Esophagus squamous epithelium (tissue), 5 donors: ENCODE measurements around the gene PPIP5K1. TPM values are rescaled to one million over a fixed set of nuclear protein-coding genes. Genes with fewer than 3 reads are reported as not detected.

Experiments
- DNase-seq: peaks from one replicate; lab custom pipeline; 2025; lab: John Stamatoyannopoulos, UW
- H3K27ac ChIP-seq, 4 donors: fragments of 200-600 bp; sonication (generic); one replicate each; pipeline ENCODE4 v1.5.1; 2016 to 2019; ENCODE audit warnings: mild to moderate bottlenecking in 1 of 4
- H3K27me3 ChIP-seq, 4 donors: fragments of 200-600 bp; sonication (generic); 1 replicate in 3 of 4; 2 replicates in 1 of 4; pipeline versions ENCODE4 v1.5.1 to v1.6.0; 2017 to 2021; ENCODE audit warnings: antibody characterized with exemption in 1 of 4
- H3K36me3 ChIP-seq, 3 donors: fragments of 200-600 bp; sonication (generic); one replicate each; pipeline ENCODE4 v1.5.1; 2016 to 2019
- H3K4me1 ChIP-seq, 3 donors: fragments of 200-600 bp; sonication (generic); one replicate each; pipeline ENCODE4 v1.5.1; 2017 to 2019
- H3K4me3 ChIP-seq, 4 donors: fragments of 200-600 bp; sonication (generic); 1 replicate in 3 of 4; 2 replicates in 1 of 4; pipeline ENCODE4 v1.5.1; 2016 to 2019; ENCODE audit warnings: mild to moderate bottlenecking in 2 of 4, moderate library complexity in 1 of 4
- H3K9me3 ChIP-seq, 3 donors: fragments of 200-600 bp; sonication (generic); one replicate each; pipeline ENCODE4 v1.5.1; 2016 to 2019
- POLR2A ChIP-seq, 4 donors: fragments of 450-650 bp; IDR thresholded peaks; one replicate each; pipeline ENCODE4 v1.6.1; 2017; ENCODE audit warnings: antibody characterized with exemption in 4 of 4, mild to moderate bottlenecking in 4 of 4, moderate library complexity in 3 of 4
- WGBS, 2 donors: methylation state at CpG; one replicate each; pipeline ENCODE4 v1.1.5; 2018; 5-methylcytosine and 5-hydroxymethylcytosine counted together
- intact Hi-C: fragments of 100-400 bp; cut with DNase I; formaldehyde crosslinking; loops from one replicate; pipeline ENCODE4 v1.15.0; 2022
- total RNA-seq, 4 donors: library from RNA; depleted of rRNA; stranded (reverse); fragments of >200 nt; gene quantifications; one replicate each; pipeline ENCODE4 v1.1.0, GENCODE V29; 2016
- TF ChIP-seq, protein P1 (sequence below), 6 experiments: fragments of 450-650 bp in 4 of 6; fragments of 200-600 bp in 2 of 6; sonication (generic) in 2 of 6; IDR thresholded peaks; one replicate each; pipeline ENCODE4 v1.5.1; 2016 to 2019; ENCODE audit warnings: antibody characterized with exemption in 6 of 6, mild to moderate bottlenecking in 4 of 6, moderate library complexity in 4 of 6
- donor health status: DM: yes; HTN: yes; CAD: no.

Gene PPIP5K1
- total RNA-seq, 4 donors from 2014 or later: 21.4 to 33.0 (median 26.7) TPM

DNA sequence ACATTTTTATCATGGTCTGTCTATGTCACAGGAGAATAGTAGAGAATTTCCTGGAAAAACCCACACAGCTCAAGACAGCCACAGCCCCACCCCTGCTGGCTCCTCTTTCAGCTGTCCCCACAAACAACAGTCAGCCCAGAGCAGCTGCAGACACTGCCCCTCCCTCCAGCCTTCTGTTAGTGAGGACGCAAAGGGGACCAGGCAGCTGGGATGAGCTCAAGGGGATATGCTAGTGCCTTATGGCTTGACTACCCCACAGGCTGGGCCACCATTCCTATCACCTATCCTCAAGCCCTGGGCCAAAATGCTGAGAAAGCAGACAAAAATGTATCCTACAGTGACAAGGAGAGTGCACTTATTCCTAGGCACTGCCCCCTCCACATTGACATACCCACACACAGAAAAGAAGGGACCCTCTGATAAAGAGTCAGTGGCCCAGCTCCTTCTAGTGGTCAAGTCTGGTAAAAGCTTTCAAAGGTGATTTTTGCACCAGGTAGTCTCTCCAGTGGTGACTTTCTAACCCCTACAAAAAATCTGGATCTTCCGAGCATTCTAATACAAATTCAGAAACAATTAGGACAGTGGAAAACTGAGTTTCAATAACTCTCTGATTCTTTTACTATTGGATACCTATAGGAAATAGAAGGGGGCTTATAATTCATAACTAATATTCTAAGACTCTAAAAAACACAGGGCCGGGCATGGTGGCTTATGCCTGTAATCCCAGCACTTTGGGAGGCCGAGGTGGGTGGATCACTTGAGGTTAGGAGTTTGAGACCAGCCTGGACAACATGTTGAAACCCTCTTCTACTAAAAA, 75.6 kb downstream of the PPIP5K1 start:
- no peak for DNase-seq
- Histone ChIP-seq H3K27me3 (peaks cover 0 to 43% (median 0%) of the 10 kb centered on the region in 4 donors), H3K9me3 (no peaks in the 10 kb centered on the region), H3K36me3 (no peaks in the 10 kb centered on the region), H3K27ac (peak overlapping the region in 2 of 4 donors; percentile 31 to 37), H3K4me1 (peaks cover 6 to 61% (median 21%) of the 10 kb centered on the region in 3 donors), H3K4me3 (no peak overlapping the region)
- TF ChIP-seq, protein P1, sequence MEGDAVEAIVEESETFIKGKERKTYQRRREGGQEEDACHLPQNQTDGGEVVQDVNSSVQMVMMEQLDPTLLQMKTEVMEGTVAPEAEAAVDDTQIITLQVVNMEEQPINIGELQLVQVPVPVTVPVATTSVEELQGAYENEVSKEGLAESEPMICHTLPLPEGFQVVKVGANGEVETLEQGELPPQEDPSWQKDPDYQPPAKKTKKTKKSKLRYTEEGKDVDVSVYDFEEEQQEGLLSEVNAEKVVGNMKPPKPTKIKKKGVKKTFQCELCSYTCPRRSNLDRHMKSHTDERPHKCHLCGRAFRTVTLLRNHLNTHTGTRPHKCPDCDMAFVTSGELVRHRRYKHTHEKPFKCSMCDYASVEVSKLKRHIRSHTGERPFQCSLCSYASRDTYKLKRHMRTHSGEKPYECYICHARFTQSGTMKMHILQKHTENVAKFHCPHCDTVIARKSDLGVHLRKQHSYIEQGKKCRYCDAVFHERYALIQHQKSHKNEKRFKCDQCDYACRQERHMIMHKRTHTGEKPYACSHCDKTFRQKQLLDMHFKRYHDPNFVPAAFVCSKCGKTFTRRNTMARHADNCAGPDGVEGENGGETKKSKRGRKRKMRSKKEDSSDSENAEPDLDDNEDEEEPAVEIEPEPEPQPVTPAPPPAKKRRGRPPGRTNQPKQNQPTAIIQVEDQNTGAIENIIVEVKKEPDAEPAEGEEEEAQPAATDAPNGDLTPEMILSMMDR (IDR thresholded peaks at IDR 0.05): peak in 3 of 6 experiments; percentile 33 to 50 (median 47)
- TF ChIP-seq POLR2A (IDR thresholded peaks at IDR 0.05): no peak
- intact Hi-C loops: no loop called here
- WGBS, 2 donors: 66 to 70% methylated on average over 3 of the region's 4 CpGs

DNA sequence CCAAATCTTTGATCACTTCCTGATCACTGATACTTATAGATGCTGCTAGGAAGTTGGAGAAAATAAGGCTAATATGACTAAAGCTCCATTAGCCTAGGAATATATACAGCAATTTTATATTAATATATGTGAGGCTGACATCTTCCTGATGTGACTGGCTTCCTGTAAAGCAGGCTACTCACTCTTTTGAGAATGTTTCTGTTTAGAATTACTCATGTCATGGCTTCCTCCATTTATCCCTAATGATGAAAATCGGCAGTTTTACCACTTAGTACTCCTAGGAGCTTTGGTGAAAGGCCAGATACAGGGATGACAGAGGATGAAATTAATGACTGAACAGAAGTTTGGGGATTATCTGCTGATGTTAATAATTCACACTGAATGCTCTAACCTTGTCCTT, 76.5 kb downstream of the PPIP5K1 start:
- no peaks in the 10 kb centered on the region for H3K36me3 ChIP-seq
- intact Hi-C loops: no loop called here
- no peak for DNase-seq
- H3K27ac ChIP-seq: no peak overlapping the region
- H3K4me1 ChIP-seq: peaks cover 6 to 58% (median 25%) of the 10 kb centered on the region in 3 donors
- H3K9me3 ChIP-seq: no peaks in the 10 kb centered on the region
- WGBS, 2 donors: 50 to 54% methylated on average over 1 of the region's 1 CpG
- TF ChIP-seq, protein P1 (IDR thresholded peaks at IDR 0.05): no peak
- no peak for TF ChIP-seq POLR2A (IDR thresholded peaks at IDR 0.05)
- H3K4me3 ChIP-seq: no peak overlapping the region
- peaks cover 0 to 36% (median 0%) of the 10 kb centered on the region in 4 donors for H3K27me3 ChIP-seq

DNA sequence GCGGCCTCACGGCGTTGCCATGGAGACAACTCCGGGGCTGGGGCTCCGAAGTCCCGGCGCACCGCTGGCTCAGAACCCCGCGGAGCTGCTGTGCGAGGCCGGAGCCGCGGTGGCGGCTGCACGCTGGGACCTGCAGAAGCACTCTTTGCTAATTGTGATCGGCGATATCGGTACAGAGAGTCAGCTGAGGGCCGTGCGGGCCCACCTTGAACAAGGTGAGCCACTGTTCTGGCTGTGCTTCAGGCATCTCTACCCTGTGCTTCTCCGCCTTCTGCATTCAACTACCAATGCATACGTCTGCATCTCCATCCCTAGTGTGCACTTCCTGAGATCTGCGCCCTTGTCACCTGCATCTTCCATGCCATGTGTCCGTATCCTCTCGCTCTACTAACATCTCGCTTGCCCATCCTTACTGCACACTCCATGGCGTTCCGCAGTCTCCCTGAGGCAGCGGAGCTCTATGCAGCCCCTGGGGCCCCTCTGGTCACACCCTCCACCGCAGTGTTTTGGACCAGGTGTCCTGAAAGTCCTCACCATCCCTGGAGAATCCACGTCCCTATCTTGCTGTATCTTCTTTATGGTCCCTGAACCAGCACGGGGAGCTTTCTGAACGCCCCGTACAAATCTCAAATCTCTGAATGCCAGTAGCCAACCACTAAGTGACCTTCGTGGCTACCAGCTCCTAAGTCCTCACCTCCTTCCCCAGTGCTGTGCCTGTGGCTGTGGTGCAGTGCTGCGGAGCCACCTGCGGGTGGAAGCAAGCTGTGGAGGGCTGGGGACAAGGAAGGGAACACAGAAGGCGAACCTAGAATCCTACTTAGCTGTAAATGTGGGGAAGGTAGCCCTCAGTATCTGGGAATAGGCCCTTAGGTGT, 78.8 kb downstream of the PPIP5K1 start:
- no peaks in the 10 kb centered on the region for H3K9me3 ChIP-seq
- H3K4me1 ChIP-seq: peaks cover 6 to 35% (median 21%) of the 10 kb centered on the region in 3 donors
- 12 to 17% methylated on average over 19 to 30 of the region's 39 CpGs for WGBS, 2 donors
- H3K36me3 ChIP-seq: no peaks in the 10 kb centered on the region
- H3K27ac ChIP-seq: peak overlapping the region in 2 of 4 donors; percentile 21 to 81
- H3K4me3 ChIP-seq: peak overlapping the region; percentile 46 to 71 (median 61)
- intact Hi-C loops: no loop called here
- no peak for DNase-seq
- H3K27me3 ChIP-seq: peaks cover 0 to 13% (median 0%) of the 10 kb centered on the region in 4 donors
- TF ChIP-seq POLR2A (IDR thresholded peaks at IDR 0.05): no peak
- TF ChIP-seq, protein P1 (IDR thresholded peaks at IDR 0.05): no peak

DNA sequence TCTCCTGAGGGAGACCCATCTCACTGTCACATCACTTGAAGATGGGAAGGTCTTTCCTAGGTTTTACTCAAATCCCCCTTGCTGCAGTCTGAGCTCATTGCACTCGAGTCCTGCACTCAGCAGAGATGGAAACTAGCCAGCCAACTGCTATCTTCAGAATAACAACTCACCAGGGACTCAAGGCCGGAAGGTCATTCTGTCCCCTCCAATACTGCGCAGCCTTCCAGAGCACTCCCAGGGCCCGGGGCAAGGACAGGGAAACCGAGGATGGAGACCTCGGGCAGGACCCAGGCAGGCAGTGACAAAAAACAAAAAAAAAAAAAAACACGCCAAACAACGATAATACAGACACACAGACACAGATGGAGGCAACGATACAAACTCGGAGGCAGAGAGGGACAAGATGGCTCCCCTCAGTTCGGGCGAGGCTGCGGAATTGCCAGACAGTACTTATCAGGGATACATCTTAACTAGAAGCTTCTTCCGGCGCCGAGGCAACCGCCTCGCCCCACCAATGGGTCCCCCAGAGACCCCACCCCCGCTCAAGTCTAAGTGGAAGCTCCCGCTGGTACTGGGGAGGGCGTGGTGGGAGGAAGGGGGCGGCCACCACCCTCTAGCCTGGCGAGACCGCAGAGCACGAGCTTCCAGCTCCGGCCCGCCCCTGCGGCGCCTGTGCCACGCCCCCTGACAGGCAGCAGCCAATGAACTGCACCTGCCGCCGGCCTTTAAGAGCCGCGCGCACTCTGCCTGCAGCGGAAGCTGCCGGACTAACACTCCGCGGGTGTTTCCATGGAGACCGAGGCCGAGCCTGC, 79.6 kb downstream of the PPIP5K1 start:
- Histone ChIP-seq H3K27ac (peak overlapping the region; percentile 67 to 86 (median 81)), H3K36me3 (no peaks in the 10 kb centered on the region), H3K27me3 (peaks cover 0 to 7% (median 0%) of the 10 kb centered on the region in 4 donors), H3K9me3 (no peaks in the 10 kb centered on the region), H3K4me3 (peak overlapping the region; percentile 46 to 71 (median 61)), H3K4me1 (peaks cover 6 to 27% (median 17%) of the 10 kb centered on the region in 3 donors)
- 1% methylated on average over 16 to 18 of the region's 41 CpGs for whole genome bisulfite sequencing, 2 donors
- peak in 2 of 4 donors; percentile 42 to 54 for TF ChIP-seq POLR2A (IDR thresholded peaks at IDR 0.05)
- TF ChIP-seq, protein P1 (IDR thresholded peaks at IDR 0.05): peak in 1 of 6 experiments; percentile 10
- DNase-seq: peak; percentile 90
- intact Hi-C loops: no loop called here
